Calu3 (cell line): ENCODE results near the gene SPO11. TPM values are rescaled to one million over a fixed set of nuclear protein-coding genes. Genes with fewer than 3 reads are reported as not detected.

Experiments
- BruUV-seq: library from RNA; stranded (reverse); fragments of 400-500 nt; replicated peaks from 2 replicates; lab custom pipeline; 2021; lab: Mats Ljungman, UMichigan
- CTCF ChIA-PET: fragments of 300-600 bp; sonication (Branson Sonifier 250); formaldehyde crosslinking; loops from one replicate; lab custom pipeline; 2022; ENCODE audit warnings: antibody characterized with exemption; lab: Charles Lee
- DNase-seq: peaks from one replicate; pipeline ENCODE4 v3.0.0; 2022
- H3K27ac Mint-ChIP-seq: one replicate; pipeline ENCODE4 v1.8.0; 2022; ENCODE audit warnings: mixed read lengths; ENCODE audit not compliant: unreplicated experiment
- H3K27me3 Mint-ChIP-seq: one replicate; pipeline ENCODE4 v1.8.0; 2022; ENCODE audit warnings: mixed read lengths; ENCODE audit not compliant: unreplicated experiment
- H3K36me3 Mint-ChIP-seq: one replicate; pipeline ENCODE4 v1.8.0; 2022; ENCODE audit warnings: mild to moderate bottlenecking, moderate library complexity, mixed read lengths; ENCODE audit not compliant: insufficient read depth, unreplicated experiment
- H3K4me1 Mint-ChIP-seq: one replicate; pipeline ENCODE4 v1.8.0; 2022; ENCODE audit warnings: mild to moderate bottlenecking, low read depth, mixed read lengths; ENCODE audit not compliant: unreplicated experiment
- H3K4me3 Mint-ChIP-seq: one replicate; pipeline ENCODE4 v1.8.0; 2022; ENCODE audit warnings: mild to moderate bottlenecking, low read depth, moderate library complexity, mixed read lengths; ENCODE audit not compliant: unreplicated experiment
- H3K9me3 Mint-ChIP-seq: one replicate; pipeline ENCODE4 v1.8.0; 2022; ENCODE audit warnings: low read depth, mixed read lengths; ENCODE audit not compliant: unreplicated experiment
- CTCF ChIP-seq: fragments of 200-600 bp; IDR thresholded peaks from one replicate; pipeline ENCODE4 v1.8.0; 2022; ENCODE audit warnings: antibody characterized with exemption; ENCODE audit not compliant: unreplicated experiment
- intact Hi-C: fragments of 100-400 bp; cut with micrococcal nuclease; formaldehyde crosslinking; loops from one replicate; pipeline ENCODE4 v1.10.0; 2022; ENCODE audit not compliant: unreplicated experiment
- total RNA-seq: library from RNA; stranded (reverse); gene quantifications from 2 replicates; pipeline ENCODE4 v1.2.3, GENCODE V29; 2022

SPO11 gene
- total RNA-seq, 1 experiment from 2014 or later: not detected

GRCh38 chr20:57382516-57382915 lies 52.9 kb downstream of the SPO11 start:
- intact Hi-C loops: loop anchor here (2.0 to 10.0 kb wide), 2 partner anchors 36 to 212 kb away; no protein-coding TSS in a partner anchor
- Mint-ChIP-seq H3K27ac (no peak overlapping the region), H3K4me1 (no peaks in the 10 kb centered on the region), H3K9me3 (no peaks in the 10 kb centered on the region), H3K4me3 (no peak overlapping the region), H3K27me3 (no peaks in the 10 kb centered on the region), H3K36me3 (peaks cover 27% of the 10 kb centered on the region)
- no peak for TF ChIP-seq CTCF
- DNase-seq: no peak
- CTCF ChIA-PET: interaction anchor here (1.4 kb wide), 2 partner anchors 113 to 116 kb away, joined by 4 to 6 read pairs; no protein-coding TSS in a partner anchor
- no TSS peak for BruUV-seq

- no peak for DNase-seq
- H3K27me3 Mint-ChIP-seq: no peaks in the 10 kb centered on the region
- no peak for TF ChIP-seq CTCF
- no peaks in the 10 kb centered on the region for H3K9me3 Mint-ChIP-seq
- H3K4me3 Mint-ChIP-seq: no peak overlapping the region
- no TSS peak for BruUV-seq
- intact Hi-C loops: loop anchor here (2.0 to 10.0 kb wide), 2 partner anchors 35 to 211 kb away; no protein-coding TSS in a partner anchor
- CTCF ChIA-PET: interaction anchor here (0.5 to 0.6 kb wide), 2 partner anchors 10 to 115 kb away, joined by 3 read pairs; no protein-coding TSS in a partner anchor
- no peak overlapping the region for H3K27ac Mint-ChIP-seq
- peaks cover 21% of the 10 kb centered on the region for H3K36me3 Mint-ChIP-seq
- no peaks in the 10 kb centered on the region for H3K4me1 Mint-ChIP-seq
These were observed 54.1 kb downstream of the SPO11 start for GRCh38 chr20:57383447-57384347.

GRCh38 chr20:57384486-57384885 lies 54.9 kb downstream of the SPO11 start:
- H3K4me1 Mint-ChIP-seq: no peaks in the 10 kb centered on the region
- peaks cover 25% of the 10 kb centered on the region for H3K36me3 Mint-ChIP-seq
- CTCF ChIA-PET: no interaction called here
- no peak overlapping the region for H3K27ac Mint-ChIP-seq
- H3K27me3 Mint-ChIP-seq: no peaks in the 10 kb centered on the region
- no peak for TF ChIP-seq CTCF
- DNase-seq: no peak
- intact Hi-C loops: loop anchor here (10.0 kb wide), 1 partner anchor 210 kb away; no protein-coding TSS in a partner anchor
- no peak overlapping the region for H3K4me3 Mint-ChIP-seq
- BruUV-seq: no TSS peak
- no peaks in the 10 kb centered on the region for H3K9me3 Mint-ChIP-seq

GRCh38 chr20:57384953-57385761 lies 55.6 kb downstream of the SPO11 start:
- H3K36me3 Mint-ChIP-seq: peaks cover 26% of the 10 kb centered on the region
- no peaks in the 10 kb centered on the region for H3K9me3 Mint-ChIP-seq
- no peaks in the 10 kb centered on the region for H3K4me1 Mint-ChIP-seq
- H3K27me3 Mint-ChIP-seq: no peaks in the 10 kb centered on the region
- no TSS peak for BruUV-seq
- no peak overlapping the region for H3K4me3 Mint-ChIP-seq
- DNase-seq: no peak
- CTCF ChIA-PET: no interaction called here
- no peak for TF ChIP-seq CTCF
- no peak overlapping the region for H3K27ac Mint-ChIP-seq
- intact Hi-C loops: loop anchor here (5.0 to 10.0 kb wide), 2 partner anchors 52 to 210 kb away; no protein-coding TSS in a partner anchor
